K562 (cell line): Measurements from ENCODE around the gene ORC5. TPM values are rescaled to one million over a fixed set of nuclear protein-coding genes. Genes with fewer than 3 reads are reported as not detected.

ENCODE experiments used
- BACH1 ChIP-seq: fragments of 200-800 bp; sonication (Bioruptor generic); IDR thresholded peaks from 2 replicates; pipeline ENCODE4 v1.6.1; 2016; ENCODE audit warnings: missing genetic modification characterization, missing compliant biosample characterization
- BHLHE40 ChIP-seq: IDR thresholded peaks from 2 replicates; pipeline ENCODE4 v1.6.1; 2011; ENCODE audit warnings: low read length, improper control_type of control experiment
- BRCA1 ChIP-seq, 2 experiments: fragments of 450-650 bp in 1 of 2; sonication (generic) in 1 of 2; formaldehyde crosslinking in 1 of 2; IDR thresholded peaks; 2 replicates each; pipeline versions ENCODE4 v1.5.0 to v1.6.1; 2017 to 2020; ENCODE audit warnings: mild to moderate bottlenecking in 1 of 2, missing genetic modification reagents in 1 of 2
- HMGN3 ChIP-seq: IDR thresholded peaks from 2 replicates; pipeline ENCODE4 v1.6.1; 2011; ENCODE audit warnings: borderline replicate concordance, low read depth, mild to moderate bottlenecking, mixed read lengths, low read length; ENCODE audit not compliant: insufficient read length; ENCODE audit errors: extremely low read depth
- MAFG ChIP-seq: fragments of 450-650 bp; conservative IDR thresholded peaks from 2 replicates; pipeline ENCODE4 v1.6.1; 2016; ENCODE audit warnings: missing genetic modification characterization, missing compliant biosample characterization
- NCOA4 ChIP-seq: fragments of 450-650 bp; IDR thresholded peaks from 2 replicates; pipeline ENCODE4 v1.6.1; 2018; ENCODE audit warnings: mild to moderate bottlenecking; ENCODE audit not compliant: partially characterized antibody
- NR3C1 ChIP-seq: sonication (generic); formaldehyde crosslinking; IDR thresholded peaks from 2 replicates; pipeline ENCODE4 v1.8.1; 2022; ENCODE audit warnings: missing genetic modification reagents
- SOX6 ChIP-seq: fragments of 450-650 bp; IDR thresholded peaks from 2 replicates; pipeline ENCODE4 v1.6.1; 2014; ENCODE audit warnings: mild to moderate bottlenecking
- SREBF2 ChIP-seq: sonication (generic); formaldehyde crosslinking; IDR thresholded peaks from 2 replicates; pipeline ENCODE4 v1.4.0; 2020; ENCODE audit warnings: mild to moderate bottlenecking, missing genetic modification reagents
- TAF1 ChIP-seq: IDR thresholded peaks from 2 replicates; pipeline ENCODE4 v1.6.1; 2011; ENCODE audit warnings: mild to moderate bottlenecking, low read length, moderate library complexity; ENCODE audit not compliant: insufficient read depth, control insufficient read depth, severe bottlenecking; ENCODE audit errors: extremely low read depth
- TARDBP ChIP-seq: fragments of 450-650 bp; IDR thresholded peaks from 2 replicates; pipeline ENCODE4 v1.6.1; 2016
- polyA plus RNA-seq, 8 experiments: library from polyadenylated mRNA; depleted of rRNA in 4 of 8; stranded (reverse) in 5 of 8; unstranded in 3 of 8; fragments of >200 nt; fragmentation: Nextera tagmentation in 2 of 8; fragmentation: Illumina TruSeq in 1 of 8; extraction: Ambion mirVana in 2 of 8; extraction: Trizol in 1 of 8; gene quantifications; 2 replicates each; pipeline versions ENCODE4 v1.2.1 to v1.2.3, GENCODE V29; 2011 to 2014; ENCODE audit warnings: inconsistent platforms in 1 of 8, missing spikeins in 1 of 8
- total RNA-seq, 7 experiments: library from RNA; depleted of rRNA in 6 of 7; stranded (reverse); fragments of >200 nt in 6 of 7; fragmentation: Illumina TruSeq in 2 of 7; extraction: Trizol in 2 of 7; gene quantifications; 2 replicates each; pipeline versions ENCODE4 v1.2.1 to v1.2.3, GENCODE V29; 2011 to 2021; ENCODE audit warnings: low replicate concordance in 1 of 7
- TF ChIP-seq, protein P1 (sequence below): fragments of 250-450 bp; sonication (Bioruptor Pico); IDR thresholded peaks from 2 replicates; pipeline ENCODE4 v1.4.0; 2020
- TF ChIP-seq, protein P2 (sequence below): fragments of 450-650 bp; IDR thresholded peaks from 2 replicates; pipeline ENCODE4 v1.6.1; 2016; ENCODE audit warnings: low read depth, mild to moderate bottlenecking, moderate library complexity
- TF ChIP-seq, protein P3 (sequence below): fragments of 250-450 bp; sonication (Bioruptor Pico); IDR thresholded peaks from 2 replicates; pipeline ENCODE4 v1.4.0; 2020; ENCODE audit warnings: mild to moderate bottlenecking, moderate library complexity, borderline replicate concordance
- TF ChIP-seq, protein P4 (sequence below), 2 experiments: fragments of 250-450 bp in 1 of 2; fragments of 450-650 bp in 1 of 2; sonication (Bioruptor Pico) in 1 of 2; IDR thresholded peaks; 2 replicates each; pipeline versions ENCODE4 v1.6.1 to v1.8.0; 2016 to 2021; ENCODE audit warnings: mild to moderate bottlenecking in 2 of 2, moderate library complexity in 2 of 2, missing compliant biosample characterization in 1 of 2, missing genetic modification characterization in 1 of 2
- TF ChIP-seq, protein P5 (sequence below), 2 experiments: IDR thresholded peaks; 2 replicates each; pipeline ENCODE4 v1.6.1; 2011; ENCODE audit warnings: borderline replicate concordance in 1 of 2, control low read depth in 1 of 2, low read depth in 1 of 2, low read length in 1 of 2, mild to moderate bottlenecking in 1 of 2, mixed read lengths in 1 of 2, moderate library complexity in 1 of 2; ENCODE audit not compliant: insufficient read depth in 1 of 2, insufficient read length in 1 of 2, poor library complexity in 1 of 2, severe bottlenecking in 1 of 2; ENCODE audit errors: extremely low read depth in 1 of 2

ORC5 gene
- total and polyA plus RNA-seq, 9 of the 15 experiments (the other 6 are each of a cell fraction or from before 2014, with no cell fraction given) = 29.8 to 136 (median 54.8) TPM

DNA sequence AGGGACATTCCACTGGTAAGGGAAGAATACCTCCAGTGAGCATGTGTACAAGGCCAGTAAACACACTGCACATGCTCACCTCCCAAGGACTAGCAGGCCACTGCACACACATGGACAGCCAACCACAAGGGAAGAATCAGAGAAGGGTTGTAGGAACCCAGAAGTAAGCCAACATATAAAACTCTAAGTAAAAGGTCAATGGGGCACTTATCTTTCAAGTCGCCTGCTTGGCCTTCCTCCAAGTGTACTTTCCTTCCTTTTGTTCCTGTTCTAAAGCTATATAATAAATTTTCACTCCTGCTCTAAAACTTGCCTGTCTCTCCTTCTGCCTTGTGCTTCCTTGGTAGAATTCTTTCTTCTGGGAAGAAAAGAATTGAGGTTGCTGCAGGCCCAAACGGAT lies 33.0 kb downstream of the ORC5 start (continued):
- TF ChIP-seq, protein P1, sequence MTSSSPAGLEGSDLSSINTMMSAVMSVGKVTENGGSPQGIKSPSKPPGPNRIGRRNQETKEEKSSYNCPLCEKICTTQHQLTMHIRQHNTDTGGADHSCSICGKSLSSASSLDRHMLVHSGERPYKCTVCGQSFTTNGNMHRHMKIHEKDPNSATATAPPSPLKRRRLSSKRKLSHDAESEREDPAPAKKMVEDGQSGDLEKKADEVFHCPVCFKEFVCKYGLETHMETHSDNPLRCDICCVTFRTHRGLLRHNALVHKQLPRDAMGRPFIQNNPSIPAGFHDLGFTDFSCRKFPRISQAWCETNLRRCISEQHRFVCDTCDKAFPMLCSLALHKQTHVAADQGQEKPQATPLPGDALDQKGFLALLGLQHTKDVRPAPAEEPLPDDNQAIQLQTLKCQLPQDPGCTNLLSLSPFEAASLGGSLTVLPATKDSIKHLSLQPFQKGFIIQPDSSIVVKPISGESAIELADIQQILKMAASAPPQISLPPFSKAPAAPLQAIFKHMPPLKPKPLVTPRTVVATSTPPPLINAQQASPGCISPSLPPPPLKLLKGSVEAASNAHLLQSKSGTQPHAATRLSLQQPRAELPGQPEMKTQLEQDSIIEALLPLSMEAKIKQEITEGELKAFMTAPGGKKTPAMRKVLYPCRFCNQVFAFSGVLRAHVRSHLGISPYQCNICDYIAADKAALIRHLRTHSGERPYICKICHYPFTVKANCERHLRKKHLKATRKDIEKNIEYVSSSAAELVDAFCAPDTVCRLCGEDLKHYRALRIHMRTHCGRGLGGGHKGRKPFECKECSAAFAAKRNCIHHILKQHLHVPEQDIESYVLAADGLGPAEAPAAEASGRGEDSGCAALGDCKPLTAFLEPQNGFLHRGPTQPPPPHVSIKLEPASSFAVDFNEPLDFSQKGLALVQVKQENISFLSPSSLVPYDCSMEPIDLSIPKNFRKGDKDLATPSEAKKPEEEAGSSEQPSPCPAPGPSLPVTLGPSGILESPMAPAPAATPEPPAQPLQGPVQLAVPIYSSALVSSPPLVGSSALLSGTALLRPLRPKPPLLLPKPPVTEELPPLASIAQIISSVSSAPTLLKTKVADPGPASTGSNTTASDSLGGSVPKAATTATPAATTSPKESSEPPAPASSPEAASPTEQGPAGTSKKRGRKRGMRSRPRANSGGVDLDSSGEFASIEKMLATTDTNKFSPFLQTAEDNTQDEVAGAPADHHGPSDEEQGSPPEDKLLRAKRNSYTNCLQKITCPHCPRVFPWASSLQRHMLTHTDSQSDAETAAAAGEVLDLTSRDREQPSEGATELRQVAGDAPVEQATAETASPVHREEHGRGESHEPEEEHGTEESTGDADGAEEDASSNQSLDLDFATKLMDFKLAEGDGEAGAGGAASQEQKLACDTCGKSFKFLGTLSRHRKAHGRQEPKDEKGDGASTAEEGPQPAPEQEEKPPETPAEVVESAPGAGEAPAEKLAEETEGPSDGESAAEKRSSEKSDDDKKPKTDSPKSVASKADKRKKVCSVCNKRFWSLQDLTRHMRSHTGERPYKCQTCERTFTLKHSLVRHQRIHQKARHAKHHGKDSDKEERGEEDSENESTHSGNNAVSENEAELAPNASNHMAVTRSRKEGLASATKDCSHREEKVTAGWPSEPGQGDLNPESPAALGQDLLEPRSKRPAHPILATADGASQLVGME (CRISPR knock-in tag) = no peak
- TF ChIP-seq HMGN3 (no peak), SREBF2 (no peak), NR3C1 (CRISPR knock-in tag) (no peak), MAFG (tag) (no peak), BRCA1 (IDR thresholded peaks at IDR 0.05) (no peak), BRCA1 (CRISPR knock-in tag; IDR thresholded peaks at IDR 0.05) (no peak), BHLHE40 (0 out of 2 replicates have a peak, but pooled peaks have one; percentile 28), BACH1 (tag) (no peak), SOX6 (peak; percentile 77), TARDBP (no peak), NCOA4 (no peak), TAF1 (no peak)
- TF ChIP-seq, protein P2, sequence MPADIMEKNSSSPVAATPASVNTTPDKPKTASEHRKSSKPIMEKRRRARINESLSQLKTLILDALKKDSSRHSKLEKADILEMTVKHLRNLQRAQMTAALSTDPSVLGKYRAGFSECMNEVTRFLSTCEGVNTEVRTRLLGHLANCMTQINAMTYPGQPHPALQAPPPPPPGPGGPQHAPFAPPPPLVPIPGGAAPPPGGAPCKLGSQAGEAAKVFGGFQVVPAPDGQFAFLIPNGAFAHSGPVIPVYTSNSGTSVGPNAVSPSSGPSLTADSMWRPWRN = no peak
- TF ChIP-seq, protein P3, sequence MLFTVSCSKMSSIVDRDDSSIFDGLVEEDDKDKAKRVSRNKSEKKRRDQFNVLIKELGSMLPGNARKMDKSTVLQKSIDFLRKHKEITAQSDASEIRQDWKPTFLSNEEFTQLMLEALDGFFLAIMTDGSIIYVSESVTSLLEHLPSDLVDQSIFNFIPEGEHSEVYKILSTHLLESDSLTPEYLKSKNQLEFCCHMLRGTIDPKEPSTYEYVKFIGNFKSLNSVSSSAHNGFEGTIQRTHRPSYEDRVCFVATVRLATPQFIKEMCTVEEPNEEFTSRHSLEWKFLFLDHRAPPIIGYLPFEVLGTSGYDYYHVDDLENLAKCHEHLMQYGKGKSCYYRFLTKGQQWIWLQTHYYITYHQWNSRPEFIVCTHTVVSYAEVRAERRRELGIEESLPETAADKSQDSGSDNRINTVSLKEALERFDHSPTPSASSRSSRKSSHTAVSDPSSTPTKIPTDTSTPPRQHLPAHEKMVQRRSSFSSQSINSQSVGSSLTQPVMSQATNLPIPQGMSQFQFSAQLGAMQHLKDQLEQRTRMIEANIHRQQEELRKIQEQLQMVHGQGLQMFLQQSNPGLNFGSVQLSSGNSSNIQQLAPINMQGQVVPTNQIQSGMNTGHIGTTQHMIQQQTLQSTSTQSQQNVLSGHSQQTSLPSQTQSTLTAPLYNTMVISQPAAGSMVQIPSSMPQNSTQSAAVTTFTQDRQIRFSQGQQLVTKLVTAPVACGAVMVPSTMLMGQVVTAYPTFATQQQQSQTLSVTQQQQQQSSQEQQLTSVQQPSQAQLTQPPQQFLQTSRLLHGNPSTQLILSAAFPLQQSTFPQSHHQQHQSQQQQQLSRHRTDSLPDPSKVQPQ (CRISPR knock-in tag) = no peak
- TF ChIP-seq, protein P4, sequence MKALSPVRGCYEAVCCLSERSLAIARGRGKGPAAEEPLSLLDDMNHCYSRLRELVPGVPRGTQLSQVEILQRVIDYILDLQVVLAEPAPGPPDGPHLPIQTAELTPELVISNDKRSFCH (CRISPR knock-in tag; IDR thresholded peaks at IDR 0.05) = no peak
- TF ChIP-seq, protein P4 (tag; IDR thresholded peaks at IDR 0.05) = 0 out of 2 replicates have a peak, but pooled peaks have one; percentile 30
- TF ChIP-seq, protein P5, sequence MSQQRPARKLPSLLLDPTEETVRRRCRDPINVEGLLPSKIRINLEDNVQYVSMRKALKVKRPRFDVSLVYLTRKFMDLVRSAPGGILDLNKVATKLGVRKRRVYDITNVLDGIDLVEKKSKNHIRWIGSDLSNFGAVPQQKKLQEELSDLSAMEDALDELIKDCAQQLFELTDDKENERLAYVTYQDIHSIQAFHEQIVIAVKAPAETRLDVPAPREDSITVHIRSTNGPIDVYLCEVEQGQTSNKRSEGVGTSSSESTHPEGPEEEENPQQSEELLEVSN (IDR thresholded peaks at IDR 0.05; ENCODE audit: borderline replicate concordance in 1 of 2, extremely low read depth in 1 of 2, insufficient read depth in 1 of 2, insufficient read length in 1 of 2, low read depth in 1 of 2, low read length in 1 of 2, poor library complexity in 1 of 2, severe bottlenecking in 1 of 2) = peak in 1 of 2 experiments; percentile 26
